GM18502 (cell line): ENCODE data around the gene KCNK18.
"Not testable (repeated sequence)": the region's sequence is repeated elsewhere in the genome, so short reads cannot be mapped to it uniquely, and the experiment has no call there.

Experiments used
- ATAC-seq: cut with Tn5 transposase; IDR thresholded peaks from one replicate; pipeline ENCODE4 v1.9.1; 2021; ENCODE audit warnings: mild to moderate bottlenecking; ENCODE audit not compliant: unreplicated experiment, poor library complexity

KCNK18 gene

DNA sequence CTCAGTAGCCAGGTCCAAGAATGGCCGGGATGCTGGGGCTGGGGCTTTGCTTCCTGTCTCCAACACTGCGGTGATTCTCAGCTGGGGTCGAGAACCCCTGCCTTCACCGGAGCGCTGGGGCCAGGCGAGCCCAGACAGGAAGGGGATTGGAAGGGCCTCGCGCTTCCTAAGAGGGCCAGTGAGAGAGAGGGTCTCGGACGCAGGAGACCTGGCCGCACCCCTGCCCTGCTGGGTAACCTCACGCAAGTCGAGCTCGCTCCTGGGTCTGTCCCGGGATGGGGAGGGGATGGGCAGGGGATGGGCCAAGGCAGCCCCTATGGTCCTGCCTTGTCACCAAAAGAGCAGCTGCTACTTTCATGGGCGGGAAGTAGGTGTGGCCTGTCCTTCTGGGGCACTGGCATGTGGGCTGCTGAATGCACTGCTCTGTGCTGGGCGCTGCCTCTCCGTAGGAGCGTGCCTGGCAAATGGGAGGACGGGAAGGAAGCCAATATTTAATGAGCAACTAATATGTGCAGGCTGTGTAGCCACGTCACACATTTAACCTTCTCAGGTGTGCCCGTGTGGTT lies 20.0 kb downstream of the KCNK18 start:
- ATAC-seq, result peak; percentile 45

DNA sequence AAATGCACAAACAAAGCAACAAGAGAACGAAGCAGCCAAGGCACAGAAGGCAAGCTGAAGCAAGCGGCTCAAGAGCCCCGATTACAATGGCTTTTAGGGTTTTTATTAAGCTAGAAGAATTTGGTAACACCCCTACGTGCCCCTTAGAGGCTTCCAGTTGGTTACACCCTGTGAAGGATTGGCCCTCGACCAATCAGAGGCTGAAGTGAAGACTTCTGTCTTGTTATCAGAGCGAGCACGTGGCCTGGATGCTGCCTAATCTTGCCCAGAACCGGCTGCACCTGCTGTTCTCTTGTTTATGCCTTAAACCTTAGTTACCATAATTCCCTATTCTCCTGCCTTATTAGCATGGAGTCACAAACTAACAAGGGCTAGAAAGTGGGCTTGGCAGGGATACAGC lies 21.4 kb downstream of the KCNK18 start:
- no peak for ATAC-seq

DNA sequence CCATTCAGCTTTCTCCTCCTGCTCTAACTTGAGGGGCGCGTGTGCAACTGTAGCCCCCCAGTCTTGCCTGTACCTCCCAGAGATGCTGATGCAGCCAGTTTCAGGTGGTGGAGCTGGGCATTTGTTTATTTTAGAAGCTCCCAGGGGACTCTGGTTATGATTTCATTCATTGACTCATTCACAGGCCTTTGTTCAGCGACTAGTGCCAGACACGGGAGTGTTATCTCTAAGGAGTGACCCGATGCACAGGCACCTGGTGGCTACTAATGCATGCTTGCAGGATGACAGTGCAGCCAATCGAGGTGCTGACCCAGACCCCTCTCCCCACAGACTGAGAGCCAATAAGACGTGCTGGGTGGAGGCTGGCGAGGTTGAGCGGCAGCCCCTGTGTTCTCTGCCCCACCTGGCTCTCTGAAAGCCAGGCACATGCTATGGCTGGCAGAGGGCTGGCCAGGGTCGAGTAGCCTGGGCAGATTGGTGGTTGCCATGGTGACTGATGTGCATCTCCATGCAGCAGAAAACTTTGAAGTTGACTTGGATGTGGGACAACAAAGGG lies 23.9 kb downstream of the KCNK18 start:
- ATAC-seq, result no peak

DNA sequence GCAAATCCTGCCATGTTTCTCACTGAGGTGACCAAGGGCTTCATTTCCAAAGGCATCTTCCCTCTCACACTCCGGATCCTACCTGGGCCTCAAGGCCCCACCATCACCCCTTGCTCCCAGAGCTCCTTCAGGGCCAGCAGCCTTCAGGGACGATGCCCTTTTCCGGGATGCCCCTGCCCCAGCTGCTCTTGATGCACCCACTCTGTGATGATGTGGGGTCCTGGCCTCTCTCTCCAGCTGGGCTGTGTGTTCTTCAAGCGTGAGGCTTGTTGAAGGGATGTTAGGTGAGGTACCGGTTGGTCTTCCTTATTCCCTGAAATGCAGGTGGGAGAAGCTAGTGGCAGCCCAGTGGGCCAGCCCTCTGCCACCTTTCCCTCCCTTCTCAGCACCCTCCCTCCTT lies 25.3 kb downstream of the KCNK18 start:
- ATAC-seq, result no peak

DNA sequence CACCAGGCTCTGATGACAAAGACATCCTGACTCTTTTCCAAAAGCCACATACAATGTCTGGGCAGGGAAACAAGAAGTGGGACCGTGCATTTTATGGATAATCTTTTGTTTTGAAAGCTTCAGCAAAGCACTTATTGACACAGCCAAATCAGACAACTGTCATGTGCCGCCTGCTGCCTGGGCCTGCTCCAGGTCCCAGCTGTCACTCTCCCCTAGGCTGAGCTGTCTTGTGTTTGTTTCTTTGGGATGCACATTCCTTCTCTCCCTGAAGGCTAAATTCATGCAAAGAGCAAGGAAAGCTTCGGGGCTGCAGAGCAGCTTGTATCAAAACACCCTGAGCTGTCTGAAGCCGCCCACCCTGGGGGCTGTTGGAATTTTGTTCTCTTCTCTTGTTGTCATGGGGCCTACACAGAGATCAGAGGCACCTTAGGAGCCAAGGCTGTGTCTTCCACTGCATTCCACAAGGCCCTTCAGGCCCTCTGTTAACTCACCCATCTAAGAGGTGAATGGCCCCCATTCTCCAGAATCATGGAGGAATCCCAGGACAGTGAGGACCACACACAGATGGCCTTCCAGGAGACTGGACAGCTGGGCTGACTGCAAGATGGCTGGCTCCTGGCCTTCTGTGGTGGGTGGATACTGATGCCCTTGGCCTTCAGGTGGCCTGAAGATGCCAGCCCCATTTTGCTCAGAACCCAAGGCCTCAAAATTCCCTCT lies 25.8 kb downstream of the KCNK18 start:
- no peak for ATAC-seq

DNA sequence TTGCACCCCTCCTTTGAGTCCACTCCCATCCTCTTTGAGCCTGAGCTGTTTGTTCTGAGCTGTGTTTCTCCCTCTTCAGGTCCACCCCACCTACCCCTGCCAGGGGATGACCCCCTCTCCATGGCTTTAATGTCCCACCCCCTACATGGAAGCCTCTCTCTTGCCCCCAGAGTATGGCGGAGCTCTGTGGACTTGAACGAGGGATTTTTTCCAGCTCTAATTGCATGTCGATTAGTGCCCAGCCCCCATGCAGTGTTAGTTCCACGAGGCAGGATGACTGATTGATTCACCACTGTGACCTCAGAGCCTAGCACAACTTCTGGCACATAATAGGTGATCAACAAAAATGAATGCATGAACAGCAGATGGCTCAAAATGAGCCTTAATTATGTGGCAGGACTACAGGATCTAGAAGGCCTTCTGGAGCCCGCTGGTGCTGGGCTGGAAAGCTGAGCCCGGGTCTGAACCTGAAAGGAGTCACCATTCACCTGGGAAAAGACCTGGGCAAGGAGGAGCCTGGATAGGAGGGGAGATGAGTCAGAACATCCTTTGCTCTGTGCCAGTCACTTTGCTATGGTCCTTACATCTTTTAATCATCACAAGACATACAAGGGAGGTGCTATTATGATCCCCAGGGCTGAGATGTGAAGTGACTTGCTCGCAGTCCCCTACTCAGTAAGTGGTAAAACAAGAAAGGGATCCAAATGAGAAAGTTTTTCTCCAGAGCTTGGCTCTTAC lies 26.6 kb downstream of the KCNK18 start:
- ATAC-seq, result no peak

DNA sequence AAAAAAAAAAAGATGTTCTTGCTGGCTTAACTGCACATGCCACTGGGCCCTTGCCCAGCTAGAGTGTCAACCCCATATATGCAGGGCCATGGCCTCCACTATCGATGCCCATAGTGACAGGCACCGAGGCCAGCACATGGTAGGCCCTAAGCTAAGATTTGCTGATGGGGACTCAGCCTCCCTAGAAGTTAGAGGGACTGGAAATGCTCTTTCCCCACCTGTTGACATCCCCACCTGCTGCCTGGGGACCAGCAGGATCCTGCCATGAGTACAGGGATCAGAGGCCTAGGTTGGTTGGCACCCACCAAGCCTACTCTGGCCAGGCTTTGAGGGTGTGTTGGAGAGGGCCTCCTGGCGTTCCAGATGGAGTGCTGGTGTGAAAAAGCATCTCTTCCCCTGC lies 27.6 kb downstream of the KCNK18 start:
- ATAC-seq, result no peak

DNA sequence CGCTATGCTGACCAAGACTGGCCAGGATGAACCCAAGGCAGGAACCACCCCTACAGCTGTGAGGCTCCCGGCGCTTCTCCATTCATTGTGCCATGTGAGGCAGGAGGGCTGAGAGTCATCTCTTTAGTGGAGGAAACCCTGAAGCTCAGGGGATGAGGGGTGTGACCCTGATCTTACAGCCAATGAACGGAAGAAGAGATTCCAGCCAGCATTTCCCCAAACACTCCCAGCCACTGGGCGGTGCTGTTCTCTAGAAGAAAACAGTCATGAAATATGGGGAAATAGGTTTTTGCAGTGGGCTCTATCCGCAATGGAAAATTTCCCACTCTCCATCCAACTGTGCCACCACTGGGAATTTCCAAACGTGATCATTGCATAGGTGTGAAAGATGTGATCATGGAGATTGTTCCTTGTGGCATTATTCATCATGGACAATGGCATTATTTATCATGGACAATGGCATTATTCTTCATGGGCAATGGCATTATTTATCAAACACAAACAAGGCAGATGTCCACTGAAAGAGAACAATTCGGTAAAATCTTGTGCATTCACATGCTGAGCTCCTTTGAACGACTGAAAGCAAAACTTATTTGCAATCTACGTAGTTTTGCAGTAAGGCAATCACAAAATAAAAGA lies 29.6 kb downstream of the KCNK18 start:
- ATAC-seq, result peak; percentile 53

DNA sequence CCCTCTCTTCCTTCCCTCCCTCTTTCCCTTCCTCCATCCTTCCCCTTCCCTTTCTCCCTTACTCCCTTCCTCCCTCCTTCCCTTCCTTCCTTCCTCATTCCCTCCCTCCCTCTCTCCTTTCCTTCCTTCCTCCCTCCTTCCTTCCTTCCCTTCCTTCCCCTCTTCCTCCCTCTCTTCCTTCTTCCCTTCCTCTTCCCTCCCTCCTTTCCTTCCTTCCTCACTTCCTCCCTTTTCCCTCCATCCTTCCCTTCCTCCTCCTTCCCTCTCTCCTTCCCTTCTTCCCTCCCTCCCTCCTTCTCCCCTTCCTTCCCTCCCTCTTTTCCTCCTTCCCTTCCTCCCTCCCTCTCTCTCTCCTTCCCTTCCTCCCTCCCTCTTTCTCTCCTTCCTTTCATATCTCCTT lies 30.9 kb downstream of the KCNK18 start:
- no peak for ATAC-seq

DNA sequence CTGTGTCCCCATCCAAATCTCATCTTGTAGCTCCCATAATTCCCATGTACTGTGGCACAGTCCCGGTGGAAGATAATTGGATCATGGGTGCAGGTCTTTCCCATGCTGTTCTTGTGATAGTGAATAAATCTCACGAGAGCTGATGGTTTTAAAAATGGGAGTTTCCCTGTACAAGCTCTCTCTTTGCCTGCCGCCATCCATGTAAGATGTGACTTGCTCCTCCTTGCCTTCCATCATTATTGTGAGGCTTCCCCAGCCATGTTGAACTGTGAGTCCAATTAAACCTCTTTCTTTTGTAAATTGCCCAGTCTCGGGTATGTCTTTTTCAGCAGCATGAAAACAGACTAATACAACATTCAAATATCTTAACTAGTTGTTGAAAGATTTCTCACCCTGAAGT lies 32.8 kb downstream of the KCNK18 start:
- not testable (repeated sequence) for ATAC-seq

DNA sequence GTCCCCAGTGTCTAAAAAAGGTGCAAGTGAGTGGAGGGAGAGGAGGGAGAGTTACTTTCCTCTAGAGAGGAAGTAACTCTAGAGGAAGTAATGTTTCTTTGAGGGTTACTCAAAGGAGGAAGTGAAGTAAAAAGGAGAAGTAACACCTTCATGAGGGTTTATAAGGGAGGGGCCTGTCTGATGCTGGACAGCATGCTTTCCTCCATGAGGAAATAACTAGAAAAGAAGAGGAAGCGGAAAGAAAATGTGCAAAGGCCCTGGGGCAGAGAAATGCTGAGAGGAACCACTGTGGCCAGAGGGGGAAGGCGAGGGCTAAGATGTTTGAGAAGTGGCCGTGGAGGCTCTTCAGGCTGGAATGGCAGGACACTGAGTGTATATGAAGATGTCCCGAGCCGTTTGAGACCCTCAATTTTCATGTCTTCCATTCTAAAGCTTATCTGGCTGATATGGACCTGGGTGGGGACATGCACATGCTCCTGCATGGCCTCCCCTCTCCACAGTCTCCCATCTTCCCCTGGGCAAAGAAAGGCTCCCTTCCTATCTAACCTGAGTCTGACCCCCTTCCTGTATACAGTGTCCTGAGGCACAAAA lies 40.2 kb downstream of the KCNK18 start:
- no peak for ATAC-seq

DNA sequence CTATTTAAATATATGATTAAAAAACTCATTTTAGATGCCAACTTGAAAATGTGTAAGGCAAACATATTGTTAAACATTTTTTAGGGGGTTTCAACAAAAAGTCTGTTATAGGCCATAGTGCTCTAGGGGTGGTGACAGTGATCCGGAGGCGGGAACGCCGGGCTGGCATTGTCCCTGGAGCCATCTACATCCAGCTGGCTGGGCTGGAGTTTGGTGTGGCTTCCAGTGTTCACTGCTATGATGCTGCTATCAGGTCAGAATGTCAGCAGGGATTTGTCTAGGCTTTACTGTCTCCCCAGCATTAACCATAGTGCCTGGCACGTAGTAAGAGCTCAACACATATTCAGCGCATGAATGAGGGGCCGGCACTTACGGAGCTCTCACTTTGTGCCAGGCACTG lies 41.8 kb downstream of the KCNK18 start:
- ATAC-seq, result no peak

DNA sequence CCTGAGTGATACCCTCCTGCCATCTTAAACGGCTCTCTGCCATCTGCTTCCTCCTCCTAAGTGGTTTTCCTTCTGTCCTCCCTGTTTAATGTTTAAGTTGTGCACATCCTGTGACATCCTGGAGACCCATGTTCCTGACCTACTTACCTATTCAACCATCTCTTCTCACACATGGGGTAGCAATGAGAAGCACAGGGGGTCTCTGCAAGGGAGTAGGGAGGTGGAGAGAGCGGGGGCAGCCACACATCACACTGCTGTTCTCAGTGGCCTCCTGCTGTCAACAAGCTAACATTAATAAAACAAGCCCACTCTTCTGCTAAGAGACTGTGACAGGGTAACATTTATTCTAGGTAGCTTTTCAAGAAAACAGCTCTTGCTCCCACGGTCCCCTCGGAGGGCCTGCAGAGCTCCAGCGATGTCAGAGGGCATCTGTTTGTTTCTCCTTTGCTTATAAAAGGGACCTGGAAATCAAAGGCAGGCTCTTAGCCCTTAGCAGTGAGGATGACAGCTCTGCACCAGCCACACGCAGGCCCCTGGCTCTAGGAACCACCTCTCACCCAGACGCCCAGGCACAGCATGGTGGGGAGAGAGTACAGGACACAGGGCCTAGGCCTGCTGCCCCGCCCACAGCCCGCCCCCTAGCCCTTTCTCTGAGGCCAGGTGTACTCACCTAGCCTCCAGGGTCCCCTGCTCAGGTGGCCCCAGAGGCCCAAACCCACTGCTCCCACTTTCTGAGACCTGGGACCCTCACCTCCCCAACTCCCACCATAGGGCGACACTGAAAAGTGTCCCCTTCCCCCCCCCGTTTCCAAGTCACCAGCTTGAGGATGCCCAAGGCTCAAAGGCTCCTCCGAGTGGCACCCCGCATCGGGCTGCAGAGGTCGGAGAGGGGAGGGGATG lies 42.7 kb downstream of the KCNK18 start:
- ATAC-seq, result no peak

DNA sequence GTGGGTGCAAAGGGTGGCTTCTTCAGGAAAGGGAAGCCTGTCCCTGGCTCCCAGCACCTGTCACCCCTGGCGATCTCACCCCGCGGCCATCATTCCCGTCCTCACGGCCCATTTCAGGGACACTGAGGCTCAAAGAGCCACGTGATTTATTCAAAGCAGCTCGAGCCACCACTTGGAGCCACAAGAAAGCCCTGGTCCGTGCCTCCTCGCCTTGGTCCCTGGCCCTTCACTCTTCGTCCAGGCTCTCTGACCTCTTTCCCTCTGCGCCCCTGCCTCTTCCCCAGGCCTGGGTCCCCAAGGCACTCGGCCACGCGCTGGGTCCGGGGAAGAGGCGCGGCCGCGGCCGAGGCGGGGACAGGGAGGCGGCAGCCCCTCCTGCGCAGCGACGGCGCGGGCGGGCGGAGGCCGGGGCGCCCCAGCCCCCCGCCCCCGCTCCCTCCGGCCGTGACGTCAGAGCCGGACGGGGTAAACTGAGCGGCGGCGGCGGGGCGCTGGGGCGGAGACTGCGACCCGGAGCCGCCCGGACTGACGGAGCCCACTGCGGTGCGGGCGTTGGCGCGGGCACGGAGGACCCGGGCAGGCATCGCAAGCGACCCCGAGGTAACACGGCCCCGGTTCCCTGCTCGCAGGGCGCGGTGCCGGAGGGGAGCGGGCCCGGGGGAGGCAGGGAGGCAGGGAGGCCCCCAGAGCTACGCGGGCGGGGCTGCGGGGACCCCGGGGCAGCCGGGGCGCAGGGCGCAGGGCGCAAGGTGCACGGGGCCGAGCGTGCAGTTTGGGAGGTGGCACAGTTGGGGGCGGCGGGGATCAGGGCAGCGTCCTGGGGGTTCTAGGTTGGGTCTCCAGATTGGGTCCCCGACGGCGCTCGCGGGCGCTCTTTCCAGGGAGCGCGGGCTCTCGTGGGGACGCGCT lies 43.6 kb downstream of the KCNK18 start, which contains the start of gene SLC18A2:
Gene SLC18A2, plus strand, starts transcription at position 494 of the 909 bp plus-strand sequence. CDS start 580 bp downstream, outside the sequence.
- no peak for ATAC-seq

DNA sequence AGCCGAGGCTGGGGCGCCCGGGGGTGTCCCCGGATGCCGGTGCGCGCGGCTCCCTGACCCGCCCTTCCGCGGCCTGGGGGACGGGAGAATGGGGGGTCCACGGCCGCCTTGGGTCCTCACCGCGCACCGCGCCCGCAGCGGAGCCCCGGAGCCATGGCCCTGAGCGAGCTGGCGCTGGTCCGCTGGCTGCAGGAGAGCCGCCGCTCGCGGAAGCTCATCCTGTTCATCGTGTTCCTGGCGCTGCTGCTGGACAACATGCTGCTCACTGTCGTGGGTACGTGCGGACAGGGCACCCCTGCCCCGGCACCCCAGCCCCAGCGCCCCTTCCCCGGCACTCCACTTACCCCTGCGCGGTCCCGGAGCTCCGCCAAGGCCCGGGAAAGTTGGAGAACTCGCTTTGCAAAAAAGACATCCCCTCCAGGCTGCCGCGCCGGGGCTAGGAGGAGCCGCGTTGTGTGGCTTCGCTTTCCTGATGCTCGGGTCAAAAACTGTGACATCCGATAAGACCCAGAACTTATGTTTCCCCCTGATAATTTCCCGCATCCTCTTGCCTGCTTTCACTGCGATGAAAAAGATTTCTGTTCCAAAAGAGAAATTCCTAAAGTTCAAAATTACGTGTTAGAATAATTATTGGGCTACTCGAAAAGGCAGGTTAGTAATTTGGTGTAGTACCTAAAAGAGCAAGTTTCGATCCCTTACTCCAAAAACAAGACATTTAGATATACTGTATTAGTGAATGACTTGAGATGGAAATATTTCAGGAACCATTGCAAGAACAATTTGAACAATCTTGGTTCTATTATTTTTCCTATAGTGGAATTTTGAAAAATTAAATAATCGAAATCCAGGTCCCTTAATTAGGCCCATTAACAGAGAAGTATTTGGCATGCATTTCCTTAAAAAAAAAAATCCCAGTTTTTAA lies 44.5 kb downstream of the KCNK18 start:
- ATAC-seq, result no peak

DNA sequence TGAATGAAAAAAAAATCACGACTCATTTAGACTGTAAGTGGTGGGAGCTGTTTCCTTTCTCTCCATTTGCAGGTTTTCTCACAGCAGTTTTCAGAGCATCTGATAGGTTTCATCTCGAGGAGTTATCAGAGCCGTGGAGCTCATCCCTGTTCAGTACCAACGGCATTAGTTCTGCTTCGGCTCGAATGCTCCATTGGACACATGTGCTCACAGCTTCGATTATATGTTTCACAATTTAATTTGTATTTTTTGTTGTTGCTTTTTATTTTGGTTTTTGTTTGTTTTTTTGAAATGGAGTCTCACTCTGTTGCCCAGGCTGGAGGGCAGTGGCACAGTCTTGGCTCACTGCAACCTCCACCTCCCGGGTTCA lies 45.2 kb downstream of the KCNK18 start:
- ATAC-seq, result no peak

DNA sequence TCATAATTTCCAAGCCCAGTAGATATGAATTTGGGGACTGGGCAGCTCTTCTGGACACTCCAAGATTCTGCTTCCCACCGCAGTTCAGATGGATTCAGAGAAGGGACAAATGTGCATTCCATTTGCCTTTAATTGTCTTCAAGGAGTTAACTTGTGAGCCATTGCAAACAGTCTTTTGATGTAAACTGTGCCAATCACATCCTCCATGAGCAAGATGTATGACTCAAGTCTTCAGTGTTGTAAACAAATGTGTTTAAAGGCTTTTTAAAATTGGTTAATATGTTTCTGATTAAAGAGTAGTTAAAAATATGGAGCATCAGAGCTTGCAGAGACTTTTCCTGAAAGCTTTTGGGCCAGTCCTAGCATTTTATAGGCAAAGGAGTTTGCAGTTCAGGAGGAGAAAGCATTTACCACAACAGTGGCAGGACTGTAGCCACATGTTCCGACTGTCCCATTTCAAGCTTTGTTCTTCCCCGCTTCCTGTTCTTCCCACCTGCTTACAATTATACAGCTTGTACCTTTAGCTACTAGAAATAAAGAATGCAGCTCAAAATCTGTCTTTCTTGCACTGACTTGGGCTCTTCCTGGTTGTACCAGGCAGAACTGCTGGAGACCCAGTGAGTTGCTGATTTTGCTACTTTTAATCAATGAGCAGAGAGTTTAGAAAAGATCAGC lies 49.8 kb downstream of the KCNK18 start:
- no peak for ATAC-seq
